HUES48 (cell line): Measurements from ENCODE around the gene GPR32.
"Not testable (repeated sequence)": the region's sequence is repeated elsewhere in the genome, so short reads cannot be mapped to it uniquely, and the experiment has no call there.

ENCODE experiments used
- H3K27ac ChIP-seq: one replicate; pipeline ENCODE4 v1.7.0; 2013; ENCODE audit warnings: low read depth, low read length, inconsistent platforms
- H3K27me3 ChIP-seq: 2 replicates; pipeline ENCODE4 v1.6.1; 2013; ENCODE audit warnings: mild to moderate bottlenecking, low read length; ENCODE audit not compliant: control insufficient read depth, insufficient read depth
- H3K36me3 ChIP-seq: 2 replicates; pipeline ENCODE4 v1.6.1; 2013; ENCODE audit warnings: low read length; ENCODE audit not compliant: control insufficient read depth, insufficient read depth
- H3K4me1 ChIP-seq: 2 replicates; pipeline ENCODE4 v1.6.1; 2013; ENCODE audit warnings: mild to moderate bottlenecking, low read length; ENCODE audit not compliant: control insufficient read depth, insufficient read depth
- H3K4me3 ChIP-seq: 2 replicates; pipeline ENCODE4 v1.5.1; 2013; ENCODE audit warnings: mild to moderate bottlenecking, low read depth, low read length
- H3K9ac ChIP-seq: 2 replicates; pipeline ENCODE4 v1.6.1; 2013; ENCODE audit warnings: mild to moderate bottlenecking, low read depth, low read length, moderate library complexity
- H3K9me3 ChIP-seq: 2 replicates; pipeline ENCODE4 v1.6.1; 2013; ENCODE audit warnings: low read length; ENCODE audit not compliant: control insufficient read depth, insufficient read depth

The GPR32 gene

DNA sequence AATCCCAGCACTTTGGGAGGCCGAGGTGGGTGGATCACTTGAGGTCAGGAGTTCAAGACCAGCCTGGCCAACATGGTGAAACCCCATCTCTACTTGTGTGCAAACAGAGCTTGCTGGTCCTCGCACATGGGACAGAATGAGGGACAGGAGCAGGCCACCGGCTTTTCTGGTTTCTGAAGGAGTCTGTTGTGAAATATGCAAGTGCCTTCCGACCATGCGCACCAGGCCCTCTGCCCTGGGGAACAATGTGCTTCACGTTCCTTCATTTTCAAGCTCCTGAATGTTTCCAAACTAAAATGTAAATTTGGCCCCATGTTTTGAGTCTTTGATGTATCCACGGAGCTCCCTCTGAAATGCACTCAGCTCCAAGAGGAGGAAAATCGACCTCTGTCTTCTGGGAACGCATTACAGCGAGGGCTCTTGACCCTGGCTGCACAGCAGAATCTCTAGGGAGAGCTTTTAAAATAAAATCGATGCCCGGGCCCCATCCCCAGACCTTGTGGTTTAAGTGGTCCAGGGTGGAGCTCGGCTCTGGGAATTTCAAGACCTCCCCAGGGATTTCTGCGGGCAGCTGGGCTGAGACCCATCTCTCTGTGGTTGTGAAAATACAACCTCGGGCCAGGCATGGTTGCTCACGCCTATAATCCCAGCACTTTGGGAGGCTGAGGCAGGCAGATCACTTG, 10.6 kb downstream of the GPR32 start:
- Histone ChIP-seq H3K9me3 (no peaks in the 10 kb centered on the region), H3K27me3 (peaks cover 46% of the 10 kb centered on the region), H3K36me3 (no peaks in the 10 kb centered on the region), H3K4me3 (no peak overlapping the region), H3K27ac (no peak overlapping the region), H3K9ac (no peak overlapping the region), H3K4me1 (peaks cover 5% of the 10 kb centered on the region; the same call in 1 of the 2 replicates)

GRCh38 chr19:50783848-50784152, 13.5 kb downstream of the GPR32 start:
- not testable (repeated sequence) for H3K9me3 ChIP-seq, H3K4me3 ChIP-seq, H3K9ac ChIP-seq, H3K27ac ChIP-seq, H3K36me3 ChIP-seq, H3K4me1 ChIP-seq
- H3K27me3 ChIP-seq: peaks cover 18% of the 10 kb centered on the region

DNA sequence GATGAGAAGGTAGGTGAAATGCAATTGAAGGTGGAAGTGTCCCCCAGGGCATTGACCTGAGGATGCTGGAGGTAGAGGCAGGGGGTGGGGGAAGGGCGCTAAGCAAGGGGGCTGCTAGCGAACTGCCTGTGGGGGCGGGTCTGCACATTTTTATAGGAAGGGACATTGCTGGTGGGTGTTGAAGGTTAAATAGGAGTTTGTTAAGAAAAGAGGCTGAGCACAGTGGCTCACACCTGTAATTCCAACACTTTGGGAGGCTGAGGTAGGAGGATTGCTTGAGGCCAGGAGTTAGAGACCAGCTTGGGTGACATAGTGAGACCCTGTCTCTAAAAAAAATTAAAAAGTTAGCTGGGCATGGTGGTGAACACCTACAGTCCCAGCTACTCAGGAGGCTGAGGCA, 14.4 kb downstream of the GPR32 start:
- no peak overlapping the region for H3K4me3 ChIP-seq
- no peaks in the 10 kb centered on the region for H3K36me3 ChIP-seq
- H3K27me3 ChIP-seq: peaks cover 9% of the 10 kb centered on the region
- H3K27ac ChIP-seq: no peak overlapping the region
- no peak overlapping the region for H3K9ac ChIP-seq
- no peaks in the 10 kb centered on the region for H3K9me3 ChIP-seq
- H3K4me1 ChIP-seq: no peaks in the 10 kb centered on the region

- H3K4me1 ChIP-seq: no peaks in the 10 kb centered on the region
- H3K27ac ChIP-seq: no peak overlapping the region
- no peak overlapping the region for H3K9ac ChIP-seq
- no peak overlapping the region for H3K4me3 ChIP-seq
- H3K27me3 ChIP-seq: peaks cover 2% of the 10 kb centered on the region
- no peaks in the 10 kb centered on the region for H3K9me3 ChIP-seq
- no peaks in the 10 kb centered on the region for H3K36me3 ChIP-seq
These were observed 15.1 kb downstream of the GPR32 start for GRCh38 chr19:50785329-50785728.

DNA sequence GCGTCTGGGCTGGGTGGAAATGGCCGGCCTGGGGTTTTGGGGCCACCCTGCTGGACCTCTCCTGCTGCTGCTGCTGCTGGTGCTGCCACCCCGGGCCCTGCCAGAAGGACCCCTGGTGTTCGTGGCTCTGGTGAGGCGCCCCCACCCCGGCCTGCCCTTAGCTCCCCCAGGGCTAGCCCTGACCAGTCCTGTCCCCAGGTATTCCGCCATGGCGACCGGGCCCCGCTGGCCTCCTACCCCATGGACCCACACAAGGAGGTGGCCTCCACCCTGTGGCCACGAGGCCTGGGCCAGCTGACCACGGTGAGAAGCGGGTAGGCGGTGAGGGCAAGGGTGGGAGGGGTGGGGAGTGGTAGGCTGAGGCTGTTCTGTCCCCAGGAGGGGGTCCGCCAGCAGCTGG, 20.1 kb downstream of the GPR32 start, which contains the start of gene ACP4:
TSS of gene ACP4 (plus strand) at position 20 of the 400 bp plus-strand sequence. CDS start at position 20, 0 bp downstream.
- H3K36me3 ChIP-seq: no peaks in the 10 kb centered on the region
- peaks cover 8% of the 10 kb centered on the region; the same call in 1 of the 2 replicates for H3K4me1 ChIP-seq
- no peak within 1 kb of the TSS for H3K27ac ChIP-seq
- no peaks in the 10 kb centered on the region; the same call in 1 of the 2 replicates for H3K27me3 ChIP-seq
- H3K4me3 ChIP-seq: no peak within 1 kb of the TSS
- no peaks in the 10 kb centered on the region for H3K9me3 ChIP-seq
- no peak within 1 kb of the TSS for H3K9ac ChIP-seq

DNA sequence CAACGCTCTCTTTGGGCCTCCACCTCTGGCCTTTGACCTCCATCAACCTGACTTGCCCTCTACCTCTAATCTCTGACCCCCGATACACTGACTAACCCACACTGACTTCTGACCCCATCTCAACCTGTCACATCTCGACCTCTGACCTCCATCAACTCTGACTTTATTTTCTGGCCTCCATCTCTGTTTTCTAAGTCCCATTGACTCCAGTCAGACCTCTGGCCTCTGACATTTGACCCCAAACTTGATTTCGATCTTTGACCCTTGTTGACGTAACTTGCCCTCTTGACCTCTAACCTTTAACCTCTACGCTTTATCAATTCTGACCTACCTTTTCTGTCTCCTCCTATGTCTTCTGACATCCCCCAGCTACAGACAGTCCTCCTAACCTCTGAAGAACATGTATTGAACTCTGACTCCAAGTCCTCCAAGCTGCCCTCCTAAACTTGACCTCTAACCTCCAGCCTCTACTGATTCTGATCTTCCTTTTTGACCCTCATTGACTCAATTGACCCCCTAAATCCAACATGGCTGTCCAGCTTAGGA, 20.7 kb downstream of the GPR32 start:
- Histone ChIP-seq H3K36me3 (no peaks in the 10 kb centered on the region), H3K27me3 (no peaks in the 10 kb centered on the region; the same call in 1 of the 2 replicates), H3K9ac (no peak overlapping the region), H3K4me3 (no peak overlapping the region), H3K27ac (no peak overlapping the region), H3K4me1 (peaks cover 8% of the 10 kb centered on the region; the same call in 1 of the 2 replicates), H3K9me3 (no peaks in the 10 kb centered on the region)

DNA sequence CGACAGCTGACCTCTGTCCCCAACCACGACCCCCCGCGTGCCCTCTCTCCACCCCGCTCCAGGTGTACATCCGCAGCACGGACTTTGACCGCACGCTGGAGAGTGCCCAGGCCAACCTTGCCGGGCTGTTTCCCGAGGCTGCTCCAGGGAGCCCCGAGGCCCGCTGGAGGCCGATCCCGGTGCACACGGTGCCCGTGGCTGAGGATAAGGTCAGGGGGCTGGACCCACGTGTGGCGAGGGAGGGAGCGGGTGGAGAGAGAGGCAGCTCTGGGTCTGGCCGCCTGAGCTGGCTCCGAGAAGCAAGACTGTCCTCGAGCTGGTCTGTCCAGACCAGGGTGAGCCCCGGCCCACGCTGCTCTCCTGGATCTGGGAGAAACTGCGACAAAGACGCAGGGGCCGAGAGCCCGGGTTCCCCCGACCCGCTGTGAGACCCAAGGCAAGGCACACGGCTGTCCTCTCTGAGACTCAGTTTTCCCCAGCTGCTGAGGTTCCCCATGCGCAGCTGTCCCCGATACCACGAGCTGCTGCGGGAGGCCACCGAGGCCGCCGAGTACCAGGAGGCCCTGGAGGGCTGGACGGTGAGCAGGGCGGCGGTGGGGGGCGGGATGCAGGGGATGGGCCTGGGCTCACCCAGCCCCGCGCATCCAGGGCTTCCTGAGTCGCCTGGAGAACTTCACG, 21.5 kb downstream of the GPR32 start:
- Histone ChIP-seq H3K9me3 (no peaks in the 10 kb centered on the region), H3K27ac (no peak overlapping the region), H3K9ac (no peak overlapping the region), H3K27me3 (no peaks in the 10 kb centered on the region; the same call in 1 of the 2 replicates), H3K36me3 (no peaks in the 10 kb centered on the region), H3K4me1 (peaks cover 8% of the 10 kb centered on the region; the same call in 1 of the 2 replicates), H3K4me3 (no peak overlapping the region)

DNA sequence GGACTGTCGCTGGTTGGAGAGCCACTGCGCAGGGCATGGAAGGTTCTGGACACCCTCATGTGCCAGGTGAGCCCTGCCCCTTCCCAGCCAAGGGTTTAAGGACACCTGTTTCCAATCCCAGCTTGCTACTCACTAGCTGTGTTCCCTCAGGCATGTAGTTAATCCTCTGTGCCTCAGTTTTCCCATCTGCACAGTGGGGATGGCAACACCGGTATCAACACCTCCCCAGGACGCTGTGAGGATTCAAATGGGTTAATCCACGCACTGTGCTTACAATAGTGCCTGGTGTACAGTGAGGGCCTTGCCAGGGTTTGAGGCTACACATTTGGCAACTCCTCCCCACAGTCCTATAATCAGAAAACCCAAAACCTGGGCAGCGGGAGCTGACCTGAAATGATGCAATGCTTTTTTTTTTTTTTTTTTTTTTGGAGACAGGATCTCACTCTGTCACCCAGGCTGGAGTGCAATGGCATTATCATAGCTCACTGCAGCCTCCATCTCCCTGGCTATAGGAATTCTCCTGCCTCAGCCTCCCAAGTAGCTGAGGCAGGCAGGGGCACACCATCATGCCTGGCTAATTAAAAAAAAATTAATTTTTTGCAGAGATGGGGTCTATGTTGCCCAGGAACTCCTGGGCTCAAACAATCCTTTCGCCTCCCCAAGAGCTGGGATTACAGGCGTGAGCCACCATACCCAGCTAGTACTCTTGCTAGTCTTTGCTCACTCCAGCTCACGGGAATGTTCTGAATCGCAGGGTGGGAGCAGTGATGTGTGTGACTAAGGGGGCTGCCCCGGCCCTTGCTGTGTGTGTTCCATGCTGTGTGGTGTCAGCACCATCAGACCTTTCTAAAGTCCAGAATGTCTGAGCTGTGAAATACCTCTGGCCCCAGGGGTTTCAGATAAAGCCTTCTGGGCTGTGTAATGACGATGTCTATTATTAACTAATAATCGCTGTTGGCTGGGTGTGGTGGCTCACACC, 22.3 kb downstream of the GPR32 start:
- H3K4me1 ChIP-seq: peaks cover 8% of the 10 kb centered on the region; the same call in 1 of the 2 replicates
- H3K27ac ChIP-seq: no peak overlapping the region
- no peak overlapping the region for H3K9ac ChIP-seq
- no peaks in the 10 kb centered on the region; the same call in 1 of the 2 replicates for H3K27me3 ChIP-seq
- H3K4me3 ChIP-seq: no peak overlapping the region
- no peaks in the 10 kb centered on the region for H3K9me3 ChIP-seq
- peaks cover 5% of the 10 kb centered on the region for H3K36me3 ChIP-seq

DNA sequence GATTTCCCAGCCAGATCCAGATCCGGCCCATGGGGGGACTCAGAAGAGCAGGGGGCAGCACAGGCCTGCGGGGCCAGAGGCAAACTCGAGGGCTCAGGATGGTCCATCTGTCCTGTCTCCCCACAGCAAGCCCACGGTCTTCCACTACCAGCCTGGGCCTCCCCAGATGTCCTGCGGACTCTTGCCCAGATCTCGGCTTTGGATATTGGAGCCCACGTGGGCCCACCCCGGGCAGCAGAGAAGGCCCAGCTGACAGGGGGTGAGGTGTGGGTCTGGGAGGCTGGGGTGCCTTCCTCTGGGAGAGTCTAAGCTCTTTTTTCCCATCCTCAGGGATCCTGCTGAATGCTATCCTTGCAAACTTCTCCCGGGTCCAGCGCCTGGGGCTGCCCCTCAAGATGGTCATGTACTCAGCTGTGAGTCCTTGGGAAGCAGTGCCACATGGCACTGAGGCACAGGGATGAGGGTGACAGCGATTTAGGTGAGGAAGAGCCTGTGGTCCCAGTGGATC, 23.3 kb downstream of the GPR32 start:
- Histone ChIP-seq H3K27ac (no peak overlapping the region), H3K9ac (no peak overlapping the region)

GRCh38 chr19:50794074-50794875, 24.0 kb downstream of the GPR32 start:
- H3K4me3 ChIP-seq: no peak overlapping the region
- H3K27me3 ChIP-seq: no peaks in the 10 kb centered on the region
- H3K9ac ChIP-seq: no peak overlapping the region; the same call in 1 of the 2 replicates
- no peaks in the 10 kb centered on the region for H3K9me3 ChIP-seq
- H3K36me3 ChIP-seq: peaks cover 23% of the 10 kb centered on the region
- peaks cover 8% of the 10 kb centered on the region; the same call in 1 of the 2 replicates for H3K4me1 ChIP-seq
- H3K27ac ChIP-seq: no peak overlapping the region

More for the DNA sequence above, 23.3 kb downstream of the GPR32 start:
- H3K4me3 ChIP-seq: no peak overlapping the region
- no peaks in the 10 kb centered on the region for H3K9me3 ChIP-seq
- H3K27me3 ChIP-seq: no peaks in the 10 kb centered on the region
- H3K4me1 ChIP-seq: peaks cover 8% of the 10 kb centered on the region; the same call in 1 of the 2 replicates
- peaks cover 16% of the 10 kb centered on the region for H3K36me3 ChIP-seq
